HepG2 (cell line): ENCODE measurements around the gene NPB. TPM values are rescaled to one million over a fixed set of nuclear protein-coding genes. Genes with fewer than 3 reads are reported as not detected.

Source experiments
- AKAP8 ChIP-seq: sonication (generic); formaldehyde crosslinking; IDR thresholded peaks from 2 replicates; pipeline ENCODE4 v1.5.1; 2020; ENCODE audit warnings: mild to moderate bottlenecking, missing genetic modification reagents
- ARID4A ChIP-seq: sonication (generic); formaldehyde crosslinking; IDR thresholded peaks from 2 replicates; pipeline ENCODE4 v1.5.0; 2020; ENCODE audit warnings: mild to moderate bottlenecking, missing genetic modification reagents, borderline replicate concordance
- ELF4 ChIP-seq: sonication (generic); formaldehyde crosslinking; IDR thresholded peaks from 2 replicates; pipeline ENCODE4 v1.5.0; 2020; ENCODE audit warnings: missing genetic modification reagents, mild to moderate bottlenecking, moderate library complexity, borderline replicate concordance
- GMEB1 ChIP-seq: sonication (generic); formaldehyde crosslinking; IDR thresholded peaks from 2 replicates; pipeline ENCODE4 v1.5.1; 2020; ENCODE audit warnings: missing genetic modification reagents, mild to moderate bottlenecking, borderline replicate concordance
- KLF9 ChIP-seq: IDR thresholded peaks from 2 replicates; pipeline ENCODE4 v1.6.1; 2016; ENCODE audit warnings: low read depth
- STAT6 ChIP-seq: sonication (generic); formaldehyde crosslinking; IDR thresholded peaks from 2 replicates; pipeline ENCODE4 v1.4.0; 2020; ENCODE audit warnings: missing genetic modification reagents, mild to moderate bottlenecking, borderline replicate concordance
- TCF7 ChIP-seq: sonication (generic); IDR thresholded peaks from 2 replicates; pipeline ENCODE4 v1.6.1; 2016; ENCODE audit warnings: antibody characterized with exemption, low read depth
- ZBTB46 ChIP-seq: sonication (generic); formaldehyde crosslinking; IDR thresholded peaks from 2 replicates; pipeline ENCODE4 v1.4.0; 2020; ENCODE audit warnings: mild to moderate bottlenecking, missing genetic modification reagents, borderline replicate concordance
- ZNF33A ChIP-seq: sonication (generic); formaldehyde crosslinking; IDR thresholded peaks from 2 replicates; pipeline ENCODE4 v1.5.1; 2020; ENCODE audit warnings: missing genetic modification reagents, mild to moderate bottlenecking, moderate library complexity, borderline replicate concordance
- ZNF431 ChIP-seq: sonication (generic); formaldehyde crosslinking; IDR thresholded peaks from 2 replicates; pipeline ENCODE4 v1.9.0; 2022; ENCODE audit warnings: missing genetic modification reagents, low read depth, mild to moderate bottlenecking, borderline replicate concordance
- ZNF557 ChIP-seq: sonication (generic); formaldehyde crosslinking; IDR thresholded peaks from 2 replicates; pipeline ENCODE4 v1.4.0; 2020; ENCODE audit warnings: missing genetic modification reagents
- ZNF572 ChIP-seq: sonication (generic); formaldehyde crosslinking; IDR thresholded peaks from 2 replicates; pipeline ENCODE4 v1.5.1; 2020; ENCODE audit warnings: mild to moderate bottlenecking, missing genetic modification reagents
- ZNF574 ChIP-seq: sonication (generic); formaldehyde crosslinking; IDR thresholded peaks from 2 replicates; pipeline ENCODE4 v1.4.0; 2020; ENCODE audit warnings: missing genetic modification reagents
- ZSCAN31 ChIP-seq: sonication (generic); formaldehyde crosslinking; IDR thresholded peaks from 2 replicates; pipeline ENCODE4 v1.5.0; 2020; ENCODE audit warnings: low read depth, mild to moderate bottlenecking, missing genetic modification reagents
- polyA plus RNA-seq, 8 experiments: library from polyadenylated mRNA; depleted of rRNA in 3 of 8; stranded (reverse) in 7 of 8; unstranded in 1 of 8; fragments of >200 nt; fragmentation: Illumina TruSeq in 4 of 8; extraction: Trizol in 4 of 8; gene quantifications; 2 replicates each; pipeline versions ENCODE4 v1.2.1 to v1.2.3, GENCODE V29; 2011 to 2016; ENCODE audit warnings: low read depth in 4 of 8, missing spikeins in 1 of 8, mixed read lengths in 1 of 8; ENCODE audit not compliant: insufficient read depth in 1 of 8
- total RNA-seq, 5 experiments: library from RNA; depleted of rRNA; stranded (reverse); fragments of >200 nt; fragmentation: Illumina TruSeq; extraction: Trizol; gene quantifications; 2 replicates each; pipeline ENCODE4 v1.2.3, GENCODE V29; 2016; ENCODE audit warnings: low read depth in 1 of 5

The NPB gene
- total and polyA plus RNA-seq, 2 of the 13 experiments (the other 11 are each of a cell fraction or from before 2014, with no cell fraction given), result 0.11 to 0.93 TPM

GRCh38 chr17:81870131-81870980 is 31.7 kb upstream of the NPB start (continued):
- TF ChIP-seq ARID4A (CRISPR knock-in tag) (no peak), AKAP8 (CRISPR knock-in tag) (peak; percentile 93; the same call in 1 of the 2 replicates), ZNF572 (peak; percentile 86), ZNF431 (no peak), ZBTB46 (CRISPR knock-in tag) (no peak), ZSCAN31 (CRISPR knock-in tag) (no peak), GMEB1 (CRISPR knock-in tag) (no peak), ZNF33A (CRISPR knock-in tag) (no peak), ZNF574 (peak; percentile 28; the same call in 1 of the 2 replicates), TCF7 (no peak), KLF9 (CRISPR knock-in tag) (no peak), ZNF557 (CRISPR knock-in tag) (no peak), ELF4 (CRISPR knock-in tag) (no peak), STAT6 (CRISPR knock-in tag) (no peak)
